Muscle layer of duodenum (tissue), 2 donors: ENCODE measurements around the gene RBPJ.

Experiments used
- H3K27ac ChIP-seq: one replicate; pipeline ENCODE4 v1.7.0; 2013; ENCODE audit warnings: mild to moderate bottlenecking, low read length
- H3K27me3 ChIP-seq: one replicate; pipeline ENCODE4 v1.7.0; 2013; ENCODE audit warnings: low read depth, mild to moderate bottlenecking, control low read depth, low read length
- H3K36me3 ChIP-seq, 2 donors: one replicate each; pipeline ENCODE4 v1.7.0; 2013; ENCODE audit warnings: low read length in 2 of 2, control low read depth in 1 of 2, mild to moderate bottlenecking in 1 of 2; ENCODE audit not compliant: insufficient read depth in 2 of 2, control insufficient read depth in 1 of 2
- H3K4me1 ChIP-seq, 2 donors: one replicate each; pipeline ENCODE4 v1.7.0; 2013; ENCODE audit warnings: low read length in 2 of 2, mild to moderate bottlenecking in 2 of 2, control low read depth in 1 of 2, moderate library complexity in 1 of 2; ENCODE audit not compliant: insufficient read depth in 2 of 2, control insufficient read depth in 1 of 2
- H3K4me3 ChIP-seq, 2 donors: one replicate each; pipeline ENCODE4 v1.7.0; 2013; ENCODE audit warnings: low read length in 2 of 2, low read depth in 1 of 2, mild to moderate bottlenecking in 1 of 2
- H3K9me3 ChIP-seq, 2 donors: one replicate each; pipeline ENCODE4 v1.7.0; 2013; ENCODE audit warnings: low read length in 2 of 2, control low read depth in 1 of 2, mild to moderate bottlenecking in 1 of 2; ENCODE audit not compliant: control insufficient read depth in 1 of 2
- donor health status: healthy.

RBPJ gene

GRCh38 chr4:26406346-26406975 lies 85.6 kb downstream of the RBPJ start:
- Histone ChIP-seq H3K4me3 (no peak overlapping the region), H3K36me3 (peaks cover 10 to 14% of the 10 kb centered on the region in 2 donors), H3K27me3 (no peaks in the 10 kb centered on the region), H3K9me3 (peaks cover 5 to 6% of the 10 kb centered on the region in 2 donors), H3K4me1 (peaks cover 0 to 10% of the 10 kb centered on the region in 2 donors), H3K27ac (no peak overlapping the region)

- Histone ChIP-seq H3K36me3 (peaks cover 10 to 14% of the 10 kb centered on the region in 2 donors), H3K27me3 (no peaks in the 10 kb centered on the region), H3K9me3 (peaks cover 5 to 6% of the 10 kb centered on the region in 2 donors), H3K4me1 (peaks cover 0 to 13% of the 10 kb centered on the region in 2 donors), H3K27ac (no peak overlapping the region), H3K4me3 (no peak overlapping the region)
Observed at GRCh38 chr4:26407476-26407875, 86.7 kb downstream of the RBPJ start.

- H3K36me3 ChIP-seq, result peaks cover 10 to 14% of the 10 kb centered on the region in 2 donors
- H3K4me3 ChIP-seq, result no peak overlapping the region
- H3K4me1 ChIP-seq, result peaks cover 0 to 21% of the 10 kb centered on the region in 2 donors
- H3K27me3 ChIP-seq, result no peaks in the 10 kb centered on the region
- peaks cover 5 to 6% of the 10 kb centered on the region in 2 donors for H3K9me3 ChIP-seq
- H3K27ac ChIP-seq, result no peak overlapping the region
Observed at GRCh38 chr4:26410385-26411293, 89.8 kb downstream of the RBPJ start.

GRCh38 chr4:26412381-26413372 lies 91.9 kb downstream of the RBPJ start:
- Histone ChIP-seq H3K9me3 (no peaks in the 10 kb centered on the region), H3K27me3 (no peaks in the 10 kb centered on the region), H3K4me3 (no peak overlapping the region), H3K27ac (no peak overlapping the region), H3K4me1 (peaks cover 0 to 21% of the 10 kb centered on the region in 2 donors), H3K36me3 (peaks cover 0 to 7% of the 10 kb centered on the region in 2 donors)

GRCh38 chr4:26413582-26413981 lies 92.8 kb downstream of the RBPJ start:
- peaks cover 0 to 21% of the 10 kb centered on the region in 2 donors for H3K4me1 ChIP-seq
- no peaks in the 10 kb centered on the region for H3K9me3 ChIP-seq
- H3K27ac ChIP-seq, result no peak overlapping the region
- H3K36me3 ChIP-seq, result peaks cover 0 to 4% of the 10 kb centered on the region in 2 donors
- no peaks in the 10 kb centered on the region for H3K27me3 ChIP-seq
- no peak overlapping the region for H3K4me3 ChIP-seq

GRCh38 chr4:26418107-26418506 lies 97.3 kb downstream of the RBPJ start:
- no peaks in the 10 kb centered on the region for H3K27me3 ChIP-seq
- no peaks in the 10 kb centered on the region for H3K9me3 ChIP-seq
- peaks cover 4 to 10% of the 10 kb centered on the region in 2 donors for H3K36me3 ChIP-seq
- peaks cover 0 to 16% of the 10 kb centered on the region in 2 donors for H3K4me1 ChIP-seq
- no peak overlapping the region for H3K4me3 ChIP-seq
- no peak overlapping the region for H3K27ac ChIP-seq

GRCh38 chr4:26418850-26419249 lies 98.0 kb downstream of the RBPJ start:
- Histone ChIP-seq H3K4me1 (peaks cover 0 to 14% of the 10 kb centered on the region in 2 donors), H3K27ac (no peak overlapping the region), H3K36me3 (peaks cover 4 to 10% of the 10 kb centered on the region in 2 donors), H3K4me3 (no peak overlapping the region), H3K27me3 (no peaks in the 10 kb centered on the region), H3K9me3 (no peaks in the 10 kb centered on the region)

- Histone ChIP-seq H3K9me3 (no peaks in the 10 kb centered on the region), H3K4me1 (peaks cover 0 to 14% of the 10 kb centered on the region in 2 donors), H3K27ac (no peak overlapping the region), H3K27me3 (no peaks in the 10 kb centered on the region), H3K36me3 (peaks cover 11 to 23% of the 10 kb centered on the region in 2 donors), H3K4me3 (no peak overlapping the region)
Observed at GRCh38 chr4:26420438-26420837, 99.6 kb downstream of the RBPJ start.

GRCh38 chr4:26420913-26421312 lies 100.1 kb downstream of the RBPJ start:
- no peak overlapping the region for H3K4me3 ChIP-seq
- H3K27ac ChIP-seq, result no peak overlapping the region
- no peaks in the 10 kb centered on the region for H3K27me3 ChIP-seq
- peaks cover 0 to 14% of the 10 kb centered on the region in 2 donors for H3K4me1 ChIP-seq
- H3K36me3 ChIP-seq, result peaks cover 16 to 26% of the 10 kb centered on the region in 2 donors
- no peaks in the 10 kb centered on the region for H3K9me3 ChIP-seq

GRCh38 chr4:26424153-26424552 lies 103.3 kb downstream of the RBPJ start:
- Histone ChIP-seq H3K27me3 (no peaks in the 10 kb centered on the region), H3K27ac (no peak overlapping the region), H3K36me3 (peaks cover 28 to 30% of the 10 kb centered on the region in 2 donors), H3K4me3 (no peak overlapping the region), H3K9me3 (no peaks in the 10 kb centered on the region), H3K4me1 (peaks cover 0 to 14% of the 10 kb centered on the region in 2 donors)
